ENCODE data around the gene MAP2K5. TPM values are rescaled to one million over a fixed set of nuclear protein-coding genes. Genes with fewer than 3 reads are reported as not detected.
A peak's percentile ranks its signal among the peaks of the same experiment; 100 is the strongest.

MAP2K5 gene
- total and polyA plus RNA-seq, 9 of the 15 experiments (the other 6 are each of a cell fraction or from before 2014, with no cell fraction given), result 0.41 to 16.5 (median 7.5) TPM

GRCh38 chr15:67660874-67661606, 118.5 kb downstream of the MAP2K5 start:
- Histone ChIP-seq H4K20me1 (replicated peaks; ENCODE audit: control insufficient read depth, insufficient read depth, low read length) (no peaks in the 10 kb centered on the region), H3K4me3 (no peak overlapping the region), H3K79me2 (ENCODE audit: control insufficient read depth, insufficient read depth, low read length) (no peaks in the 10 kb centered on the region), H3K27me3 (ENCODE audit: control insufficient read depth in 2 of 2, insufficient read depth in 2 of 2, low read length in 2 of 2) (no peaks in the 10 kb centered on the region), H3K9ac (ENCODE audit: insufficient read depth in 1 of 2, low read depth in 2 of 2, low read length in 2 of 2) (no peak overlapping the region), H3K9me3 (replicated peaks; ENCODE audit: control insufficient read depth, insufficient read depth, low read depth, low read length) (no peaks in the 10 kb centered on the region), H2AFZ (ENCODE audit: low read depth, low read length) (no peak overlapping the region), H3K4me2 (ENCODE audit: insufficient read depth, low read length) (no peak overlapping the region), H3K36me3 (ENCODE audit: control insufficient read depth, insufficient read depth, low read length) (no peaks in the 10 kb centered on the region), H3K9me1 (ENCODE audit: control insufficient read depth, insufficient read depth, low read length) (no peaks in the 10 kb centered on the region), H3K4me1 (replicated peaks in 1 of 2; ENCODE audit: control insufficient read depth in 2 of 2, insufficient read depth in 2 of 2, low read length in 2 of 2) (no peaks in the 10 kb centered on the region; a peak in 1 of 5 replicates), H3K27ac (ENCODE audit: extremely low read depth, low read depth, low read length) (no peak overlapping the region)
- TF ChIP-seq PKNOX1 (IDR thresholded peaks at IDR 0.05) (peak; percentile 89), CEBPB (tag; IDR thresholded peaks at IDR 0.05) (peak; percentile 54; the same call in 1 of the 2 replicates), C11orf30 (IDR thresholded peaks at IDR 0.05; ENCODE audit: low read depth) (0 out of 2 replicates have a peak, but pooled peaks have one; percentile 19), MEIS2 (IDR thresholded peaks at IDR 0.05; ENCODE audit: partially characterized antibody) (peak; percentile 92), NFE2 (IDR thresholded peaks at IDR 0.05; ENCODE audit: low read depth) (peak; percentile 42; the same call in 1 of the 2 replicates), EGR1 (conservative IDR thresholded peaks at IDR 0.05) (no peak), ZFP1 (CRISPR knock-in tag; IDR thresholded peaks at IDR 0.05) (no peak)
- TF ChIP-seq, protein P1, sequence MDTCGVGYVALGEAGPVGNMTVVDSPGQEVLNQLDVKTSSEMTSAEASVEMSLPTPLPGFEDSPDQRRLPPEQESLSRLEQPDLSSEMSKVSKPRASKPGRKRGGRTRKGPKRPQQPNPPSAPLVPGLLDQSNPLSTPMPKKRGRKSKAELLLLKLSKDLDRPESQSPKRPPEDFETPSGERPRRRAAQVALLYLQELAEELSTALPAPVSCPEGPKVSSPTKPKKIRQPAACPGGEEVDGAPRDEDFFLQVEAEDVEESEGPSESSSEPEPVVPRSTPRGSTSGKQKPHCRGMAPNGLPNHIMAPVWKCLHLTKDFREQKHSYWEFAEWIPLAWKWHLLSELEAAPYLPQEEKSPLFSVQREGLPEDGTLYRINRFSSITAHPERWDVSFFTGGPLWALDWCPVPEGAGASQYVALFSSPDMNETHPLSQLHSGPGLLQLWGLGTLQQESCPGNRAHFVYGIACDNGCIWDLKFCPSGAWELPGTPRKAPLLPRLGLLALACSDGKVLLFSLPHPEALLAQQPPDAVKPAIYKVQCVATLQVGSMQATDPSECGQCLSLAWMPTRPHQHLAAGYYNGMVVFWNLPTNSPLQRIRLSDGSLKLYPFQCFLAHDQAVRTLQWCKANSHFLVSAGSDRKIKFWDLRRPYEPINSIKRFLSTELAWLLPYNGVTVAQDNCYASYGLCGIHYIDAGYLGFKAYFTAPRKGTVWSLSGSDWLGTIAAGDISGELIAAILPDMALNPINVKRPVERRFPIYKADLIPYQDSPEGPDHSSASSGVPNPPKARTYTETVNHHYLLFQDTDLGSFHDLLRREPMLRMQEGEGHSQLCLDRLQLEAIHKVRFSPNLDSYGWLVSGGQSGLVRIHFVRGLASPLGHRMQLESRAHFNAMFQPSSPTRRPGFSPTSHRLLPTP (IDR thresholded peaks at IDR 0.05; ENCODE audit: borderline replicate concordance, extremely low read depth, insufficient read length), result no peak
- TF ChIP-seq, protein P2, sequence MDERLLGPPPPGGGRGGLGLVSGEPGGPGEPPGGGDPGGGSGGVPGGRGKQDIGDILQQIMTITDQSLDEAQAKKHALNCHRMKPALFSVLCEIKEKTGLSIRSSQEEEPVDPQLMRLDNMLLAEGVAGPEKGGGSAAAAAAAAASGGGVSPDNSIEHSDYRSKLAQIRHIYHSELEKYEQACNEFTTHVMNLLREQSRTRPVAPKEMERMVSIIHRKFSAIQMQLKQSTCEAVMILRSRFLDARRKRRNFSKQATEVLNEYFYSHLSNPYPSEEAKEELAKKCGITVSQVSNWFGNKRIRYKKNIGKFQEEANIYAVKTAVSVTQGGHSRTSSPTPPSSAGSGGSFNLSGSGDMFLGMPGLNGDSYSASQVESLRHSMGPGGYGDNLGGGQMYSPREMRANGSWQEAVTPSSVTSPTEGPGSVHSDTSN (CRISPR knock-in tag; IDR thresholded peaks at IDR 0.05; ENCODE audit: low read depth), result no peak
- TF ChIP-seq, protein P2 (tag; conservative IDR thresholded peaks at IDR 0.05; ENCODE audit: low read depth), result peak; percentile 88
- 29% methylated on average over 2 of the region's 2 CpGs for WGBS (ENCODE audit: insufficient coverage, low coverage, missing lambda C conversion rate)
- POLR2A ChIA-PET, result interaction anchor here (1.0 to 1.3 kb wide), 2 partner anchors 15 to 25 kb away, joined by 3 read pairs; no protein-coding TSS in a partner anchor
- peak; percentile 37 for FAIRE-seq
- no TSS peak for BruUV-seq (replicated peaks)
- in situ Hi-C loops (cut with MboI) (no loop called here), intact Hi-C loops (cut with micrococcal nuclease) (no loop called here)
- CTCF ChIA-PET (ENCODE audit: low intra/inter-chr PET ratio), result no interaction called here
- ATAC-seq, result no peak
- DNase-seq (ENCODE audit: extremely low read depth in 1 of 4, low spot score in 3 of 4), result peak in 1 of 4 experiments; percentile 7
